NB4 (cell line): ENCODE data around the gene RPEL1.

Experiments
- POLR2A ChIP-seq: IDR thresholded peaks from 2 replicates; pipeline ENCODE4 v1.6.1; 2011; ENCODE audit warnings: mild to moderate bottlenecking; ENCODE audit not compliant: insufficient read length; ENCODE audit errors: extremely low read depth
- TF ChIP-seq, protein P1 (sequence below): IDR thresholded peaks from one replicate; pipeline ENCODE4 v1.5.1; 2012; ENCODE audit warnings: low read depth, low read length
- TF ChIP-seq, protein P2 (sequence below): IDR thresholded peaks from 2 replicates; pipeline ENCODE4 v1.6.1; 2011; ENCODE audit warnings: low read depth, low read length

DNA sequence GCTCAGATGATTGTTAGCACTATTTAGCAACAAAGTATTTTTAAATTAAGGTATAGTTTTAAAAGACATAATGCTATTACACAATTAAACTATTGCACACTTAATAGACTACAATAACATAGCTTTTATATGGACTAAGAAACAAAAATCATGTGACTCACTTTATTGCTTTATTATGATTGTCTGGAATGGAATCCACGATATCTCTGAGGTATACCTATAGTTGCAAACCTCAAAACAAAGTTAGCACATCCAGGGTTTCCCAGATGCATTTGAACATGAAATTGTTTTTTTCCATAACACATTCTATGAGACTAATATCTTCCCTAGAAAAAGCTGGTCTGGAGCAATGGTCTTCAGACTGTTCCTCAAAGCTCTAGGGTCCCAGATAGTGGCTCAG lies 18.3 kb upstream of the RPEL1 start:
- TF ChIP-seq, protein P1, sequence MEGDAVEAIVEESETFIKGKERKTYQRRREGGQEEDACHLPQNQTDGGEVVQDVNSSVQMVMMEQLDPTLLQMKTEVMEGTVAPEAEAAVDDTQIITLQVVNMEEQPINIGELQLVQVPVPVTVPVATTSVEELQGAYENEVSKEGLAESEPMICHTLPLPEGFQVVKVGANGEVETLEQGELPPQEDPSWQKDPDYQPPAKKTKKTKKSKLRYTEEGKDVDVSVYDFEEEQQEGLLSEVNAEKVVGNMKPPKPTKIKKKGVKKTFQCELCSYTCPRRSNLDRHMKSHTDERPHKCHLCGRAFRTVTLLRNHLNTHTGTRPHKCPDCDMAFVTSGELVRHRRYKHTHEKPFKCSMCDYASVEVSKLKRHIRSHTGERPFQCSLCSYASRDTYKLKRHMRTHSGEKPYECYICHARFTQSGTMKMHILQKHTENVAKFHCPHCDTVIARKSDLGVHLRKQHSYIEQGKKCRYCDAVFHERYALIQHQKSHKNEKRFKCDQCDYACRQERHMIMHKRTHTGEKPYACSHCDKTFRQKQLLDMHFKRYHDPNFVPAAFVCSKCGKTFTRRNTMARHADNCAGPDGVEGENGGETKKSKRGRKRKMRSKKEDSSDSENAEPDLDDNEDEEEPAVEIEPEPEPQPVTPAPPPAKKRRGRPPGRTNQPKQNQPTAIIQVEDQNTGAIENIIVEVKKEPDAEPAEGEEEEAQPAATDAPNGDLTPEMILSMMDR: no peak
- no peak for TF ChIP-seq POLR2A
- TF ChIP-seq, protein P2, sequence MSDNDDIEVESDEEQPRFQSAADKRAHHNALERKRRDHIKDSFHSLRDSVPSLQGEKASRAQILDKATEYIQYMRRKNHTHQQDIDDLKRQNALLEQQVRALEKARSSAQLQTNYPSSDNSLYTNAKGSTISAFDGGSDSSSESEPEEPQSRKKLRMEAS: no peak
